NCI-H187 (cell line): ENCODE data around the gene DTNBP1.

Source experiments
- DNase-seq, 2 experiments: peaks; one replicate each; lab custom pipeline; 2025; lab: John Stamatoyannopoulos, UW

DTNBP1 gene

GRCh38 chr6:15662326-15663129 lies at the start of gene DTNBP1:
Gene DTNBP1, minus strand, starts transcription at chr6:15663028. Its CDS starts 159 bp downstream, at chr6:15662869.
- DNase-seq: peak; percentile 53 to 69

- DNase-seq: no peak
Observed at GRCh38 chr6:15709651-15710269, 46.9 kb upstream of the DTNBP1 start.

- DNase-seq: no peak
Observed at GRCh38 chr6:15708231-15708630, 45.4 kb upstream of the DTNBP1 start.

GRCh38 chr6:15705981-15706380 lies 43.2 kb upstream of the DTNBP1 start:
- no peak for DNase-seq

- no peak for DNase-seq
Observed at GRCh38 chr6:15698471-15698870, 35.6 kb upstream of the DTNBP1 start.

GRCh38 chr6:15697895-15698294 lies 35.1 kb upstream of the DTNBP1 start:
- DNase-seq: no peak

- DNase-seq: peak; percentile 22 to 75
Observed at GRCh38 chr6:15691250-15691869, 28.5 kb upstream of the DTNBP1 start.

- DNase-seq: no peak
Observed at GRCh38 chr6:15690510-15690909, 27.7 kb upstream of the DTNBP1 start.

- DNase-seq: no peak
Observed at GRCh38 chr6:15689586-15690482, 27.0 kb upstream of the DTNBP1 start.

- no peak for DNase-seq
Observed at GRCh38 chr6:15685619-15686018, 22.8 kb upstream of the DTNBP1 start.

GRCh38 chr6:15682965-15683822 lies 20.4 kb upstream of the DTNBP1 start:
- no peak for DNase-seq

- DNase-seq: no peak
Observed at GRCh38 chr6:15681946-15682345, 19.1 kb upstream of the DTNBP1 start.

- DNase-seq: no peak
Observed at GRCh38 chr6:15678514-15678913, 15.7 kb upstream of the DTNBP1 start.

GRCh38 chr6:15677822-15678221 lies 15.0 kb upstream of the DTNBP1 start:
- no peak for DNase-seq

- no peak for DNase-seq
Observed at GRCh38 chr6:15675536-15676220, 12.8 kb upstream of the DTNBP1 start.

- DNase-seq: no peak
Observed at GRCh38 chr6:15674690-15675386, 12.0 kb upstream of the DTNBP1 start.

- no peak for DNase-seq
Observed at GRCh38 chr6:15673666-15674065, 10.8 kb upstream of the DTNBP1 start.

- no peak for DNase-seq
Observed at GRCh38 chr6:15672818-15673217, 10.0 kb upstream of the DTNBP1 start.

GRCh38 chr6:15672291-15672690 lies 9.5 kb upstream of the DTNBP1 start:
- no peak for DNase-seq

- DNase-seq: no peak
Observed at GRCh38 chr6:15668918-15669317, 6.1 kb upstream of the DTNBP1 start.
